SK-N-MC (cell line): ENCODE data around the gene OGG1.

Experiments
- EZH2 ChIP-seq: fragments of 200-600 bp; sonication (generic); IDR thresholded peaks from one replicate; pipeline ENCODE4 v1.6.1; 2017; ENCODE audit warnings: antibody characterized with exemption
- POLR2AphosphoS5 ChIP-seq: IDR thresholded peaks from 2 replicates; pipeline ENCODE4 v1.6.1; 2012; ENCODE audit warnings: mild to moderate bottlenecking, low read depth, low read length, borderline replicate concordance

- TF ChIP-seq POLR2AphosphoS5 (no peak), EZH2 (no peak)
These were observed 17.5 kb upstream of the OGG1 start for GRCh38 chr3:9732080-9732739.
